ENCODE measurements around the gene ESR1.

- TF ChIP-seq, protein P1, sequence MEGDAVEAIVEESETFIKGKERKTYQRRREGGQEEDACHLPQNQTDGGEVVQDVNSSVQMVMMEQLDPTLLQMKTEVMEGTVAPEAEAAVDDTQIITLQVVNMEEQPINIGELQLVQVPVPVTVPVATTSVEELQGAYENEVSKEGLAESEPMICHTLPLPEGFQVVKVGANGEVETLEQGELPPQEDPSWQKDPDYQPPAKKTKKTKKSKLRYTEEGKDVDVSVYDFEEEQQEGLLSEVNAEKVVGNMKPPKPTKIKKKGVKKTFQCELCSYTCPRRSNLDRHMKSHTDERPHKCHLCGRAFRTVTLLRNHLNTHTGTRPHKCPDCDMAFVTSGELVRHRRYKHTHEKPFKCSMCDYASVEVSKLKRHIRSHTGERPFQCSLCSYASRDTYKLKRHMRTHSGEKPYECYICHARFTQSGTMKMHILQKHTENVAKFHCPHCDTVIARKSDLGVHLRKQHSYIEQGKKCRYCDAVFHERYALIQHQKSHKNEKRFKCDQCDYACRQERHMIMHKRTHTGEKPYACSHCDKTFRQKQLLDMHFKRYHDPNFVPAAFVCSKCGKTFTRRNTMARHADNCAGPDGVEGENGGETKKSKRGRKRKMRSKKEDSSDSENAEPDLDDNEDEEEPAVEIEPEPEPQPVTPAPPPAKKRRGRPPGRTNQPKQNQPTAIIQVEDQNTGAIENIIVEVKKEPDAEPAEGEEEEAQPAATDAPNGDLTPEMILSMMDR (IDR thresholded peaks at IDR 0.05), result no peak
- TF ChIP-seq POLR2AphosphoS5 (IDR thresholded peaks at IDR 0.05) (no peak), EP300 (IDR thresholded peaks at IDR 0.05) (no peak), POLR2A (IDR thresholded peaks at IDR 0.05) (no peak)
Measured at GRCh38 chr6:151993364-151993763, 185.9 kb downstream of the ESR1 start.

All from suprapubic skin (tissue), 4 donors.